Gastroesophageal sphincter (tissue), 4 donors: ENCODE data around the gene NFATC2. TPM values are rescaled to one million over a fixed set of nuclear protein-coding genes. Genes with fewer than 3 reads are reported as not detected.

Source experiments
- ATAC-seq: fragments of 150-250 bp; one replicate; pipeline ENCODE4 v1.9.1; 2016; ENCODE audit warnings: mild to moderate bottlenecking, moderate library complexity
- H3K27ac ChIP-seq, 4 donors: fragments of 200-600 bp; sonication (generic) in 3 of 4; 1 replicate in 3 of 4; 2 replicates in 1 of 4; pipeline ENCODE4 v1.5.1; 2016 to 2019
- H3K27me3 ChIP-seq: fragments of 200-600 bp; sonication (generic); one replicate; pipeline ENCODE4 v1.5.1; 2019
- H3K36me3 ChIP-seq, 2 donors: fragments of 200-600 bp; sonication (generic); one replicate each; pipeline ENCODE4 v1.5.1; 2019; ENCODE audit warnings: control low read depth in 1 of 2
- H3K4me1 ChIP-seq, 3 donors: fragments of 200-600 bp; sonication (generic); 1 replicate in 2 of 3; 2 replicates in 1 of 3; pipeline ENCODE4 v1.5.1; 2016 to 2019; ENCODE audit warnings: control low read depth in 2 of 3
- H3K4me3 ChIP-seq, 2 donors: fragments of 200-600 bp; sonication (generic); one replicate each; pipeline ENCODE4 v1.5.1; 2019; ENCODE audit warnings: mild to moderate bottlenecking in 1 of 2, moderate library complexity in 1 of 2
- H3K9me3 ChIP-seq, 3 donors: fragments of 200-600 bp; sonication (generic); one replicate each; pipeline ENCODE4 v1.5.1; 2017 to 2019; ENCODE audit warnings: control low read depth in 2 of 3
- EP300 ChIP-seq: sonication (generic); formaldehyde crosslinking; IDR thresholded peaks from one replicate; pipeline ENCODE4 v1.6.1; 2017; ENCODE audit warnings: antibody characterized with exemption, mild to moderate bottlenecking
- POLR2A ChIP-seq, 2 donors: fragments of 450-650 bp; IDR thresholded peaks; one replicate each; pipeline ENCODE4 v1.6.1; 2017; ENCODE audit warnings: antibody characterized with exemption in 2 of 2, mild to moderate bottlenecking in 2 of 2, moderate library complexity in 1 of 2
- POLR2AphosphoS5 ChIP-seq: sonication (generic); formaldehyde crosslinking; IDR thresholded peaks from one replicate; pipeline ENCODE4 v1.6.1; 2017; ENCODE audit warnings: antibody characterized with exemption
- WGBS, 2 donors: methylation state at CpG; one replicate each; pipeline ENCODE4 v1.1.5; 2018; ENCODE audit warnings: low coverage in 1 of 2; 5-methylcytosine and 5-hydroxymethylcytosine counted together
- total RNA-seq, 4 donors: library from RNA; depleted of rRNA; stranded (reverse); fragments of >200 nt; gene quantifications; one replicate each; pipeline ENCODE4 v1.1.0, GENCODE V29; 2016
- TF ChIP-seq, protein P1 (sequence below), 4 experiments: fragments of 200-600 bp in 2 of 4; fragments of 450-650 bp in 2 of 4; sonication (generic) in 1 of 4; IDR thresholded peaks; one replicate each; pipeline ENCODE4 v1.5.1; 2017 to 2019; ENCODE audit warnings: antibody characterized with exemption in 4 of 4, mild to moderate bottlenecking in 2 of 4, moderate library complexity in 2 of 4

NFATC2 gene
- total RNA-seq, 4 donors from 2014 or later: 4.4 to 20.2 (median 9.0) TPM

- Histone ChIP-seq H3K36me3 (no peaks in the 10 kb centered on the region), H3K4me1 (peaks cover 0 to 13% (median 0%) of the 10 kb centered on the region in 3 donors), H3K27ac (no peak overlapping the region), H3K27me3 (no peaks in the 10 kb centered on the region), H3K9me3 (no peaks in the 10 kb centered on the region), H3K4me3 (no peak overlapping the region)
- no peak for ATAC-seq
- 100% methylated on average over 1 to 3 of the region's 4 CpGs for WGBS, 2 donors
- TF ChIP-seq POLR2A (IDR thresholded peaks at IDR 0.05) (no peak), EP300 (no peak), POLR2AphosphoS5 (no peak)
- TF ChIP-seq, protein P1, sequence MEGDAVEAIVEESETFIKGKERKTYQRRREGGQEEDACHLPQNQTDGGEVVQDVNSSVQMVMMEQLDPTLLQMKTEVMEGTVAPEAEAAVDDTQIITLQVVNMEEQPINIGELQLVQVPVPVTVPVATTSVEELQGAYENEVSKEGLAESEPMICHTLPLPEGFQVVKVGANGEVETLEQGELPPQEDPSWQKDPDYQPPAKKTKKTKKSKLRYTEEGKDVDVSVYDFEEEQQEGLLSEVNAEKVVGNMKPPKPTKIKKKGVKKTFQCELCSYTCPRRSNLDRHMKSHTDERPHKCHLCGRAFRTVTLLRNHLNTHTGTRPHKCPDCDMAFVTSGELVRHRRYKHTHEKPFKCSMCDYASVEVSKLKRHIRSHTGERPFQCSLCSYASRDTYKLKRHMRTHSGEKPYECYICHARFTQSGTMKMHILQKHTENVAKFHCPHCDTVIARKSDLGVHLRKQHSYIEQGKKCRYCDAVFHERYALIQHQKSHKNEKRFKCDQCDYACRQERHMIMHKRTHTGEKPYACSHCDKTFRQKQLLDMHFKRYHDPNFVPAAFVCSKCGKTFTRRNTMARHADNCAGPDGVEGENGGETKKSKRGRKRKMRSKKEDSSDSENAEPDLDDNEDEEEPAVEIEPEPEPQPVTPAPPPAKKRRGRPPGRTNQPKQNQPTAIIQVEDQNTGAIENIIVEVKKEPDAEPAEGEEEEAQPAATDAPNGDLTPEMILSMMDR (IDR thresholded peaks at IDR 0.05): no peak
Observed at GRCh38 chr20:51422514-51423289, 119.8 kb downstream of the NFATC2 start.

GRCh38 chr20:51420805-51421204 is 121.7 kb downstream of the NFATC2 start:
- 83 to 85% methylated on average over 2 to 3 of the region's 3 CpGs for WGBS, 2 donors
- no peak for ATAC-seq

DNA sequence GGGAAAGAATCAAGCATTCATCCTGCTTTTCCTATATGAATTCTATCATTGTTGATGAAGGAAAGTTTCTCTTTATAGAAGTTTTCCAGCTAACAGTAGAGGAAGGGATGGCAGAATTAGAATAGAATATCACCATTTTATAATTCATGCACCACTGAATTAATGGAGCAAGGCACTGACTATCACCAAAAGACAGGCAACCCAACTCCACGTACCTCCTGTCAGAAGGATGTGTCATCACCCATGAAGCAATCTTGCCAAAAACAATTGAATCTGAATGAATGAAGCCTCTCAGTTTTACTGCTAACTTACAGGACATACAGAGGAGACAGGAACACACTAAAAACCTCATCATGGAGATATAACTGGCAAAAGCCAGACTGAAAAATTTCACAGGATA is 122.4 kb downstream of the NFATC2 start:
- H3K27me3 ChIP-seq: no peaks in the 10 kb centered on the region
- TF ChIP-seq EP300 (no peak), POLR2AphosphoS5 (no peak), POLR2A (IDR thresholded peaks at IDR 0.05) (no peak)
- TF ChIP-seq, protein P1 (IDR thresholded peaks at IDR 0.05): no peak
- peaks cover 0 to 10% (median 0%) of the 10 kb centered on the region in 3 donors for H3K4me1 ChIP-seq
- no peak overlapping the region for H3K27ac ChIP-seq
- H3K4me3 ChIP-seq: no peak overlapping the region
- H3K36me3 ChIP-seq: no peaks in the 10 kb centered on the region
- WGBS, 2 donors: 50% methylated on average over 1 of the region's 1 CpG; no CpG with 5 or more reads in 1 of the 2 donors
- no peak for ATAC-seq
- H3K9me3 ChIP-seq: no peaks in the 10 kb centered on the region

More at GRCh38 chr20:51420805-51421204, 121.7 kb downstream of the NFATC2 start:
- TF ChIP-seq POLR2A (IDR thresholded peaks at IDR 0.05) (no peak), EP300 (no peak), POLR2AphosphoS5 (no peak)
- TF ChIP-seq, protein P1 (IDR thresholded peaks at IDR 0.05): no peak
- Histone ChIP-seq H3K4me3 (no peak overlapping the region), H3K27me3 (no peaks in the 10 kb centered on the region), H3K36me3 (no peaks in the 10 kb centered on the region), H3K9me3 (no peaks in the 10 kb centered on the region), H3K4me1 (peaks cover 0 to 10% (median 0%) of the 10 kb centered on the region in 3 donors), H3K27ac (no peak overlapping the region)

DNA sequence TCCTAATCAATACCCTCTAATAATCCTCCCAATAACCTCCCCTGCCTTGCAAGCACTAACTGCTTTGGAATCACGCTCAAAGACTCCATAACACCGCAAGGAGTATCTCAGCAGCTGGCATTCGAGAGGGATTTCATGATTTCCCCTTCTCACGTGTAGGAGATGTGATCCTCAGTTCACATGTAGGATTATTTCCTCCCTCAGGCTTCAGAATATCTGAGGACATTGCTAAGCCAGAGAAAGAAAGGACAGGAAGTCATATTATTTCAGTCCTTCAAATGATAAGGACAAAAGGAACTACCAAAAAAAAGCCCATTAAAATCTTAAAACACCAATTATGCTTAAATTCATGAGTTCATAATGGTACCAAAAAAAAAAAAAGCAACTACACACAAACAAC is 122.9 kb downstream of the NFATC2 start:
- Histone ChIP-seq H3K27me3 (no peaks in the 10 kb centered on the region), H3K36me3 (no peaks in the 10 kb centered on the region), H3K4me3 (no peak overlapping the region), H3K4me1 (peaks cover 0 to 10% (median 0%) of the 10 kb centered on the region in 3 donors), H3K27ac (no peak overlapping the region), H3K9me3 (no peaks in the 10 kb centered on the region)
- ATAC-seq: no peak
- 100% methylated on average over 1 of the region's 4 CpGs; no CpG with 5 or more reads in 1 of the 2 donors for WGBS, 2 donors
- TF ChIP-seq POLR2A (IDR thresholded peaks at IDR 0.05) (no peak), POLR2AphosphoS5 (no peak), EP300 (no peak)
- TF ChIP-seq, protein P1 (IDR thresholded peaks at IDR 0.05): no peak

DNA sequence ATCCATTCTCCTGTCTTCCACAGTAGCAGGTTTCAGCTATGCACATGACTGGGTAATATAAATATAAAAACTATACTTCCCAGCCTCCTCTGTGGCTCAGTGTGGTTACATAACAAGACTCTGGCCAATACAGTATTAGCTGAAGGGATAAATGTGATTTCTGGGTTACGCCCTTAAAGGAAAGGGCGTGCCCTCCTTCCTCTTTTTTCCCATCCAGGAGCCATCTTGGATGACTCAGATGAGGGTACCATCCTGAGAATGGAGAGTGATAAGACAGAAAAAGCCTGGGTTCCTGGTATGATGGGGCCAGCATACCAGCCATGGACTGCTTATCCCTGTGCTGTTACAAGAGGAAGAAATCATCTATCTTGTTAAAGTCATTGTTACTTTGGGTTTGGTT is 123.3 kb downstream of the NFATC2 start:
- Histone ChIP-seq H3K36me3 (no peaks in the 10 kb centered on the region), H3K27ac (no peak overlapping the region), H3K4me1 (peaks cover 0 to 10% (median 0%) of the 10 kb centered on the region in 3 donors), H3K9me3 (no peaks in the 10 kb centered on the region), H3K4me3 (no peak overlapping the region), H3K27me3 (no peaks in the 10 kb centered on the region)
- TF ChIP-seq POLR2A (IDR thresholded peaks at IDR 0.05) (no peak), POLR2AphosphoS5 (no peak), EP300 (no peak)
- TF ChIP-seq, protein P1 (IDR thresholded peaks at IDR 0.05): no peak
- no peak for ATAC-seq
- 91% methylated on average over 2 of the region's 2 CpGs; no CpG with 5 or more reads in 1 of the 2 donors for WGBS, 2 donors
